ENCODE results near the gene AGO3. TPM values are rescaled to one million over a fixed set of nuclear protein-coding genes. Genes with fewer than 3 reads are reported as not detected.

The AGO3 gene
- total RNA-seq, 4 donors from 2014 or later = 21.2 to 48.5 (median 31.6) TPM

- TF ChIP-seq POLR2A (IDR thresholded peaks at IDR 0.05) = no peak
- TF ChIP-seq, protein P1, sequence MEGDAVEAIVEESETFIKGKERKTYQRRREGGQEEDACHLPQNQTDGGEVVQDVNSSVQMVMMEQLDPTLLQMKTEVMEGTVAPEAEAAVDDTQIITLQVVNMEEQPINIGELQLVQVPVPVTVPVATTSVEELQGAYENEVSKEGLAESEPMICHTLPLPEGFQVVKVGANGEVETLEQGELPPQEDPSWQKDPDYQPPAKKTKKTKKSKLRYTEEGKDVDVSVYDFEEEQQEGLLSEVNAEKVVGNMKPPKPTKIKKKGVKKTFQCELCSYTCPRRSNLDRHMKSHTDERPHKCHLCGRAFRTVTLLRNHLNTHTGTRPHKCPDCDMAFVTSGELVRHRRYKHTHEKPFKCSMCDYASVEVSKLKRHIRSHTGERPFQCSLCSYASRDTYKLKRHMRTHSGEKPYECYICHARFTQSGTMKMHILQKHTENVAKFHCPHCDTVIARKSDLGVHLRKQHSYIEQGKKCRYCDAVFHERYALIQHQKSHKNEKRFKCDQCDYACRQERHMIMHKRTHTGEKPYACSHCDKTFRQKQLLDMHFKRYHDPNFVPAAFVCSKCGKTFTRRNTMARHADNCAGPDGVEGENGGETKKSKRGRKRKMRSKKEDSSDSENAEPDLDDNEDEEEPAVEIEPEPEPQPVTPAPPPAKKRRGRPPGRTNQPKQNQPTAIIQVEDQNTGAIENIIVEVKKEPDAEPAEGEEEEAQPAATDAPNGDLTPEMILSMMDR (IDR thresholded peaks at IDR 0.05) = no peak
- no peak for DNase-seq
- no peaks in the 10 kb centered on the region for H3K9me3 ChIP-seq
- H3K36me3 ChIP-seq = peaks cover 11 to 21% of the 10 kb centered on the region in 2 donors
- WGBS, 2 donors = 94 to 96% methylated on average over 10 to 13 of the region's 13 CpGs
- peaks cover 39 to 63% of the 10 kb centered on the region in 2 donors for H3K4me1 ChIP-seq
- H3K27me3 ChIP-seq = no peaks in the 10 kb centered on the region
- no peak overlapping the region for H3K27ac ChIP-seq
- H3K4me3 ChIP-seq (replicated peaks in 1 of 3) = no peak overlapping the region
- intact Hi-C loops (cut with DNase I) = loop anchor here (10.0 kb wide), 1 partner anchor 333 kb away; no protein-coding TSS in a partner anchor
These were observed 160.8 kb downstream of the AGO3 start for GRCh38 chr1:36091698-36092097.

DNA sequence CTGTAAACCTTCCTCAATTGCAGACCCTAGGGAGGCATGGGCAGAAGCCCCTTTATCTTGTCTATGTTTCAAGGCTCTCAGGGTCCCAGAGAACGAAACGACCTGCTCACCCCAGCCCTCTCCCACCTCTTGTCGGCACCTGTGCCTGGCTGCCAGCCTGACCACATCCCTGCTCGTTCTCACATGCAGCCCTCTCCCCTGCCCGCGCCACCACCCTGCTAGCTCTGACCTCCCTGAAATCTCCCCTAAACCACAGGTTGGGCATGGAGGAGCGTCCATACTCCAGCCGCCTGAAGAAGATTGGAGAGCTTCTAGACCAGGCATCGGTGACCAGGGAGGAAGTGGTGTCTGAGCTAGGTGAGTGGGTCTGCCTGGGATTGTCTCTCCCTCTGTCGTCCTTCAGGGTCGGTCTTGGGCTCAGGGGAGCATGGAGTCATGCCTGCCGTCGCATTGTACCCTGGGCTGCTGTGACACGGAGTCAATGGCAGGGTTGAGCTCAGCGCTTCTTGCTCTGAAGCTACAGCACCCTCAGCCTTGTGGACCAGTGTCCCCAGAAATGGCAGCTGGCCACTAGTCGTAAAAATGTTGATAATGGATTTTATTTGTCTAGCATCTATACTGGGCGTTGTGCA, 161.4 kb downstream of the AGO3 start:
- peaks cover 11 to 21% of the 10 kb centered on the region in 2 donors for H3K36me3 ChIP-seq
- no peaks in the 10 kb centered on the region for H3K27me3 ChIP-seq
- WGBS, 2 donors = 98 to 100% methylated on average over 17 of the region's 17 CpGs
- no peaks in the 10 kb centered on the region for H3K9me3 ChIP-seq
- intact Hi-C loops (cut with DNase I) = loop anchor here (10.0 kb wide), 1 partner anchor 333 kb away; no protein-coding TSS in a partner anchor
- H3K4me3 ChIP-seq (replicated peaks in 1 of 3) = no peak overlapping the region
- TF ChIP-seq POLR2A (IDR thresholded peaks at IDR 0.05) = no peak
- TF ChIP-seq, protein P1 (IDR thresholded peaks at IDR 0.05) = no peak
- no peak for DNase-seq
- no peak overlapping the region for H3K27ac ChIP-seq
- H3K4me1 ChIP-seq = peaks cover 39 to 65% of the 10 kb centered on the region in 2 donors

DNA sequence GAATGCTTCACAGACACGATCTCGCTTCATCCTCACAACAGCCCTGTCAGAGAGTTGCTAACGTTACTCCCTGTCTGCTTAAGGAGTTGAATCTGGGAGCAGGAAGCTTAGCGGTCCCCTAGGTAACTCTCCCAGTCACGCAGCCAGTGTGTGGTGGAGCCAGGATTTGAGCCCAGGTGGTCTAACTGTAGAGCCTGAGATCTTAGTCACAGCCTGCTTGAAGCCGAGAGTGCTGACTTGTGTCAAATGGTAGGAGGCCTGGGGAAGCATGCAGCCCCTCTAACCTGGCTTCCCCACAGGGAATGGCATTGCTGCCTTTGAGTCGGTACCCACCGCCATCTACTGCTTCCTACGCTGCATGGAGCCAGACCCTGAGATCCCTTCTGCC, 161.9 kb downstream of the AGO3 start:
- H3K4me1 ChIP-seq = peaks cover 39 to 65% of the 10 kb centered on the region in 2 donors
- no peaks in the 10 kb centered on the region for H3K27me3 ChIP-seq
- 89 to 92% methylated on average over 9 of the region's 9 CpGs for WGBS, 2 donors
- H3K36me3 ChIP-seq = peaks cover 11 to 21% of the 10 kb centered on the region in 2 donors
- peak overlapping the region; percentile 47 to 82 (median 78) for H3K27ac ChIP-seq
- intact Hi-C loops (cut with DNase I) = loop anchor here (10.0 kb wide), 1 partner anchor 332 kb away; no protein-coding TSS in a partner anchor
- H3K4me3 ChIP-seq (replicated peaks in 1 of 3) = no peak overlapping the region
- no peak for TF ChIP-seq POLR2A (IDR thresholded peaks at IDR 0.05)
- TF ChIP-seq, protein P1 (IDR thresholded peaks at IDR 0.05) = no peak
- H3K9me3 ChIP-seq = no peaks in the 10 kb centered on the region
- DNase-seq = no peak

GRCh38 chr1:36093226-36093625, 162.3 kb downstream of the AGO3 start:
- DNase-seq = peak in 1 of 2 donors; percentile 5
- intact Hi-C loops (cut with DNase I) = loop anchor here (10.0 kb wide), 1 partner anchor 332 kb away; no protein-coding TSS in a partner anchor
- Histone ChIP-seq H3K27ac (peak overlapping the region; percentile 47 to 82 (median 78)), H3K36me3 (peaks cover 11 to 21% of the 10 kb centered on the region in 2 donors), H3K4me1 (peaks cover 38 to 61% of the 10 kb centered on the region in 2 donors), H3K4me3 (replicated peaks in 1 of 3) (no peak overlapping the region), H3K27me3 (no peaks in the 10 kb centered on the region), H3K9me3 (no peaks in the 10 kb centered on the region)
- WGBS, 2 donors = 81% methylated on average over 6 to 7 of the region's 7 CpGs
- TF ChIP-seq, protein P1 (IDR thresholded peaks at IDR 0.05) = no peak
- no peak for TF ChIP-seq POLR2A (IDR thresholded peaks at IDR 0.05)

DNA sequence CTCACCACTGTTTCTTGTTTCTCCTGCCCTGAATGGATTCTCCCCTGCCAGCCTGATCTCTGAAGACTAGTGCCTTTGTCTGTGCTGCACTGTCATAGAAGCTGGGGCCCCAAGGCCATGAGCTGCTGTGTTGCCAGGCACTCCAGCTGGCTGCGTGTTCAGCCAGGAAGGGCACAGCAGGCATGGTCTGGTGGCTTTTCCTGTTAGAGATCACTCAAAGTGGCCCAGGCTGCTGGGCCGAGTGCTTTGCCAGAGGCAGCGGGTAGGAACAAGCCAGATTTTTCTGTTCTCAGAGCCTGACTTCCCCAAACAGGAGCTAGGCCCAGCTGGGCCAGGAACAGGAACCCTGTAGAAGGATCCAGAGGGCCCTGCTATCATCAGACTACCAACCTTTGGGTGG, 163.0 kb downstream of the AGO3 start:
- Histone ChIP-seq H3K27ac (peak overlapping the region; percentile 77 to 82 (median 78)), H3K4me1 (peaks cover 35 to 58% of the 10 kb centered on the region in 2 donors), H3K27me3 (no peaks in the 10 kb centered on the region), H3K4me3 (replicated peaks in 1 of 3) (no peak overlapping the region), H3K36me3 (peaks cover 11 to 21% of the 10 kb centered on the region in 2 donors), H3K9me3 (no peaks in the 10 kb centered on the region)
- TF ChIP-seq, protein P1 (IDR thresholded peaks at IDR 0.05) = no peak
- TF ChIP-seq POLR2A (IDR thresholded peaks at IDR 0.05) = no peak
- DNase-seq = peak; percentile 89 to 93
- intact Hi-C loops (cut with DNase I) = loop anchor here (10.0 kb wide), 1 partner anchor 331 kb away; no protein-coding TSS in a partner anchor
- WGBS, 2 donors = 46 to 51% methylated on average over 3 of the region's 3 CpGs
